ENCODE data around the gene BAZ1A.
"Not testable (repeated sequence)": the region's sequence is repeated elsewhere in the genome, so short reads cannot be mapped to it uniquely, and the experiment has no call there.

DNA sequence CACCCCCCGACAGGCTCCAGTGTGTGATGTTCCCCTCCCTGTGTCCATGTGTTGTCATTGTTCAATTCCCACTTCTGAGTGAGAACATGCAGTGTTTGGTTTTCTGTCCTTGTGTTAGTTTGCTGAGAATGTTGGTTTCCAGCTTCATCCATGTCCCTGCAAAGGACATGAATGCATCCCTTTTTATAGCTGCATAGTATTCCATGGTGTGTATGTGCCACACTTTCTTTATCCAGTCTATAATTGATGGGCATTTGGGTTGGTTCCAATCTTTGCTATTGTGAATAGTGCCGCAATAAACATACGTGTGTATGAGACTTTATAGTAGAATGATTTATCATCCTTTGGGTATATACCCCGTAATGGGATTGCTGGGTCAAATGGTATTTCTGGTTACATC is 138.1 kb downstream of the BAZ1A start:
- not testable (repeated sequence) for TF ChIP-seq POLR2A, POLR2AphosphoS5 (IDR thresholded peaks at IDR 0.05; ENCODE audit: low read depth, low read length)

Data from GM12892 (cell line).